Ascending aorta (tissue), 2 donors: ENCODE results near the gene TTC14. TPM values are rescaled to one million over a fixed set of nuclear protein-coding genes. Genes with fewer than 3 reads are reported as not detected.
"Not testable (repeated sequence)": the region's sequence is repeated elsewhere in the genome, so short reads cannot be mapped to it uniquely, and the experiment has no call there.

ENCODE experiments used
- DNase-seq, 2 donors: peaks; one replicate each; pipeline ENCODE4 v3.0.0-alpha.2; 2019; ENCODE audit warnings: low spot score in 2 of 2
- H3K27ac ChIP-seq, 2 donors: fragments of 200-600 bp; sonication (generic); one replicate each; pipeline ENCODE4 v1.5.1; 2016 to 2017; ENCODE audit warnings: mild to moderate bottlenecking in 1 of 2
- H3K27me3 ChIP-seq: fragments of 200-600 bp; sonication (generic); one replicate; pipeline ENCODE4 v1.5.1; 2017
- H3K36me3 ChIP-seq, 2 donors: fragments of 200-600 bp; sonication (generic); one replicate each; pipeline ENCODE4 v1.5.1; 2016
- H3K4me1 ChIP-seq, 2 donors: fragments of 200-600 bp; sonication (generic); one replicate each; pipeline ENCODE4 v1.5.1; 2016 to 2017; ENCODE audit warnings: mild to moderate bottlenecking in 1 of 2
- H3K4me3 ChIP-seq, 2 donors: fragments of 200-600 bp; sonication (generic); one replicate each; pipeline ENCODE4 v1.5.1; 2016 to 2017; ENCODE audit warnings: mild to moderate bottlenecking in 1 of 2
- H3K9me3 ChIP-seq, 2 donors: fragments of 200-600 bp; sonication (generic); one replicate each; pipeline ENCODE4 v1.5.1; 2016
- intact Hi-C: fragments of 100-400 bp; cut with DNase I; formaldehyde crosslinking; loops from one replicate; pipeline ENCODE4 v1.15.1; 2023
- total RNA-seq: library from RNA; depleted of rRNA; stranded (reverse); fragments of >200 nt; gene quantifications from one replicate; pipeline ENCODE4 v1.1.0, GENCODE V29; 2016
- TF ChIP-seq, protein P1 (sequence below), 3 experiments: fragments of 200-600 bp in 2 of 3; fragments of 450-650 bp in 1 of 3; sonication (generic) in 2 of 3; IDR thresholded peaks; one replicate each; pipeline ENCODE4 v1.5.1; 2016 to 2019; ENCODE audit warnings: antibody characterized with exemption in 3 of 3, mild to moderate bottlenecking in 1 of 3, moderate library complexity in 1 of 3

TTC14 gene
- total RNA-seq, 1 donor from 2014 or later, result 20.6 TPM

DNA sequence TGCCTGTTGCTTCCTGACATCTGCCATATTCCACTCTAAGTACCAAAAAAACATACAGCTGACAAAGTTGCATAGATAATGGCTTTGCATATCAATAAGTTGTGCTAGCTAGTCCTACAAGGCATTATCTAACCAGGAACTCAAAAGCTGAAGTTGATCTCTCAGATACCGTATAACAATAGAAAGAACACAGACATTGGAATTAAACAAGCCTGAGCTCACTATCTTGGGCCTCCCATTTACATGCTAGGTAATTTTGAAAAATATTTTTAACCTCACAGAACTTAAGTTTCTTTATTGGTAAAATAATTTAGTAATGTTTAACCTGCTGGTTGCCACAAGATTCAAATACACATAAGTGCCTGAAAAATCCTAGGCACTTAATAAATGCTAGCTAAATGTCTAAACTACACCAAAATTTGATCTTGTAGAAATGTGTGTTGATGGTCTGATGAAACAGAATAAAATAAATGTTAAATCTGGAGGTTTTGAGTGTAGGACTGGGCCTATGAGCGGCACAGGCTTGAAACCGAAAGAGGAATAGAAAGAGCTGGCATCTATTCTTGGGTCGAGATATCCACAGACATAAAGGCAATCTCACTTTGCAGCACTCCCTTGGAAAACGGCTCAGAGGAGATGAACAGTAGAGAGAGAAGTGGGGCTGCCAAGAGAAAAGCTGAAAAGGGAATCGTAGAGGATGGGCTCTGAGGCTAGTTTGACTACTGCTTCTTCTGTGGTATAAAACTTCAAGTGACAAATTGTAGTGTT, 29.9 kb upstream of the TTC14 start:
- H3K27me3 ChIP-seq, result no peaks in the 10 kb centered on the region
- no peaks in the 10 kb centered on the region for H3K9me3 ChIP-seq
- no peak for DNase-seq
- no peaks in the 10 kb centered on the region for H3K36me3 ChIP-seq
- intact Hi-C loops, result no loop called here
- H3K27ac ChIP-seq, result no peak overlapping the region
- TF ChIP-seq, protein P1, sequence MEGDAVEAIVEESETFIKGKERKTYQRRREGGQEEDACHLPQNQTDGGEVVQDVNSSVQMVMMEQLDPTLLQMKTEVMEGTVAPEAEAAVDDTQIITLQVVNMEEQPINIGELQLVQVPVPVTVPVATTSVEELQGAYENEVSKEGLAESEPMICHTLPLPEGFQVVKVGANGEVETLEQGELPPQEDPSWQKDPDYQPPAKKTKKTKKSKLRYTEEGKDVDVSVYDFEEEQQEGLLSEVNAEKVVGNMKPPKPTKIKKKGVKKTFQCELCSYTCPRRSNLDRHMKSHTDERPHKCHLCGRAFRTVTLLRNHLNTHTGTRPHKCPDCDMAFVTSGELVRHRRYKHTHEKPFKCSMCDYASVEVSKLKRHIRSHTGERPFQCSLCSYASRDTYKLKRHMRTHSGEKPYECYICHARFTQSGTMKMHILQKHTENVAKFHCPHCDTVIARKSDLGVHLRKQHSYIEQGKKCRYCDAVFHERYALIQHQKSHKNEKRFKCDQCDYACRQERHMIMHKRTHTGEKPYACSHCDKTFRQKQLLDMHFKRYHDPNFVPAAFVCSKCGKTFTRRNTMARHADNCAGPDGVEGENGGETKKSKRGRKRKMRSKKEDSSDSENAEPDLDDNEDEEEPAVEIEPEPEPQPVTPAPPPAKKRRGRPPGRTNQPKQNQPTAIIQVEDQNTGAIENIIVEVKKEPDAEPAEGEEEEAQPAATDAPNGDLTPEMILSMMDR (IDR thresholded peaks at IDR 0.05), result no peak
- no peaks in the 10 kb centered on the region for H3K4me1 ChIP-seq
- no peak overlapping the region for H3K4me3 ChIP-seq

GRCh38 chr3:180575571-180575970, 26.4 kb upstream of the TTC14 start:
- Histone ChIP-seq H3K36me3 (no peaks in the 10 kb centered on the region), H3K4me3 (no peak overlapping the region), H3K27ac (no peak overlapping the region), H3K27me3 (no peaks in the 10 kb centered on the region), H3K9me3 (no peaks in the 10 kb centered on the region), H3K4me1 (no peaks in the 10 kb centered on the region)
- intact Hi-C loops, result no loop called here
- TF ChIP-seq, protein P1 (IDR thresholded peaks at IDR 0.05), result no peak
- DNase-seq, result no peak

- TF ChIP-seq, protein P1 (IDR thresholded peaks at IDR 0.05), result no peak
- Histone ChIP-seq H3K36me3 (no peaks in the 10 kb centered on the region), H3K27ac (no peak overlapping the region), H3K9me3 (no peaks in the 10 kb centered on the region), H3K27me3 (no peaks in the 10 kb centered on the region), H3K4me1 (no peaks in the 10 kb centered on the region), H3K4me3 (no peak overlapping the region)
- intact Hi-C loops, result no loop called here
- DNase-seq, result no peak
Observed at GRCh38 chr3:180580934-180581333, 21.0 kb upstream of the TTC14 start.

- H3K4me3 ChIP-seq, result no peak overlapping the region
- no peak overlapping the region for H3K27ac ChIP-seq
- H3K36me3 ChIP-seq, result no peaks in the 10 kb centered on the region
- intact Hi-C loops, result no loop called here
- H3K9me3 ChIP-seq, result no peaks in the 10 kb centered on the region
- H3K27me3 ChIP-seq, result no peaks in the 10 kb centered on the region
- TF ChIP-seq, protein P1 (IDR thresholded peaks at IDR 0.05), result no peak
- no peak for DNase-seq
- H3K4me1 ChIP-seq, result no peaks in the 10 kb centered on the region
Observed at GRCh38 chr3:180590396-180590795, 11.6 kb upstream of the TTC14 start.

DNA sequence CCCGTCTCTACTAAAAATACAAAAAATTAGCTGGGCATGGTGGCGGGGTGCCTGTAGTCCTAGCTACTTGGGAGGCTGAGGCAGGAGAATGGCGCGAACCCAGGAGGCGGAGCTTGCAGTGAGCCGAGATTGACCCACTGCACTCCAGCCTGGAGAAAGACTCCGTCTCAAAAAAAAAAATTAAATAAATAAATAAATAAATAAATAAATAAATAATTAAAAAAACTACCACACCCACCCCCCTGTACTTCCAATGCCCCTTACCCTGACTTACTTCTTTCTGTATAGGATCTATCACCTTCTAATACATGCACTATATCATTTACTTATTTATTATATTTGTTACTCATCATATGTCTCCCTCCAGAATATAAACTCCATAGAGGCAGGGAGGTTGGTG, 8.3 kb upstream of the TTC14 start:
- H3K27me3 ChIP-seq, H3K36me3 ChIP-seq, H3K27ac ChIP-seq, H3K4me3 ChIP-seq, DNase-seq, H3K9me3 ChIP-seq, intact Hi-C loops, H3K4me1 ChIP-seq: not testable (repeated sequence)

DNA sequence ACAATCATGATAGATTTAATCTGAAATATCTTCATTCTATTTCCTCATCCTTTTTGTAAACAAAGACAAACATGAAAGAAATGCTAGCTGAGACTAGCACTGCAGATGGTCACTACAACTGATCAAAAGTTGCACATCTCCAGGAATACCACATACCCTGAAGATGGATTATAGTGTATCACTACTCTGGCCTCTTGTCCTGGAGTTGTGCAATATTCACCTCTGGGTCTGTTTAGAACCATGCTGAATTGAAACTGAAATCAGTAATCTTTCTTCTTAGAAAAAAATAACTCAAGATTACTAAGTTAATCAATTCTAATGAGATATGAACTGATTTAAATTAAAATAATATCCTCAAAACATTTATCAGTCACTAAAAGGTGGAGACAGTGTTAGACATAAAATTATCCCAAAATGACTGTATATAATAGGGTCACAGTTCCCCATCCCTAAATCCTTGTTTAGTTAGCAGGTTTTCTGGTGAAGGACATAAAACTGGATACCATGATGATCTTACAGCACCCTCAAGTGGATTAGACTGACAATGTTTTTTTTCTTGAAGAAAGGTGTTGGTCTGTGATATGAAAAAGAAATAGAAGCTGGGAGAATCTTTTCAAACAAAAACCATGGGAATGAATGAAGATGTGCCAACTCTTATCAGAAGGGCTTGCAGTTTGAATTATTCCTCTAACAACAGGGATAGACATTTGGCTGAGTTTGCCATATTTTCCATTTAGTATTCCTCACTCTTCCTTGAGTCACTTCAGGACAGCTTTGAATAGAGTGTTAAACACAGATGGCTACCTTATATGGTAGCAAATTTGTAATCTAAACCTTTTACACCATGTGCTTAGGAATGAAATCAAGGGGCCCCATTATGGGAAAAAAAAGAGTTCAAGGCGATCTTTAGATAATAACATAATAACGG, 7.1 kb upstream of the TTC14 start:
- Histone ChIP-seq H3K27ac (no peak overlapping the region), H3K4me3 (no peak overlapping the region), H3K4me1 (no peaks in the 10 kb centered on the region), H3K27me3 (no peaks in the 10 kb centered on the region), H3K36me3 (no peaks in the 10 kb centered on the region), H3K9me3 (no peaks in the 10 kb centered on the region)
- TF ChIP-seq, protein P1 (IDR thresholded peaks at IDR 0.05), result no peak
- DNase-seq, result no peak
- intact Hi-C loops, result no loop called here
